Subcutaneous abdominal adipose tissue (tissue), 5 donors: ENCODE data around the gene ACOXL.

Source experiments
- H3K27ac ChIP-seq: one replicate; pipeline ENCODE4 v1.7.0; 2013; ENCODE audit warnings: low read depth, mild to moderate bottlenecking, inconsistent platforms, low read length, moderate library complexity
- H3K27me3 ChIP-seq, 5 donors: one replicate each; pipeline ENCODE4 v1.7.0; 2013; ENCODE audit warnings: low read length in 5 of 5, inconsistent platforms in 1 of 5; ENCODE audit not compliant: control insufficient read depth in 5 of 5, insufficient read depth in 4 of 5
- H3K36me3 ChIP-seq, 5 donors: one replicate each; pipeline ENCODE4 v1.7.0; 2013; ENCODE audit warnings: low read length in 5 of 5; ENCODE audit not compliant: control insufficient read depth in 5 of 5, insufficient read depth in 5 of 5
- H3K4me1 ChIP-seq, 5 donors: one replicate each; pipeline ENCODE4 v1.7.0; 2013; ENCODE audit warnings: low read length in 5 of 5, mild to moderate bottlenecking in 3 of 5, moderate library complexity in 1 of 5; ENCODE audit not compliant: control insufficient read depth in 5 of 5, insufficient read depth in 5 of 5
- H3K4me3 ChIP-seq, 5 donors: one replicate each; pipeline ENCODE4 v1.7.0; 2013; ENCODE audit warnings: low read length in 5 of 5, low read depth in 1 of 5
- H3K9ac ChIP-seq, 5 donors: one replicate each; pipeline ENCODE4 v1.7.0; 2013; ENCODE audit warnings: low read length in 5 of 5, mild to moderate bottlenecking in 4 of 5, moderate library complexity in 3 of 5
- H3K9me3 ChIP-seq, 5 donors: one replicate each; pipeline ENCODE4 v1.7.0; 2013; ENCODE audit warnings: low read length in 5 of 5; ENCODE audit not compliant: control insufficient read depth in 5 of 5
- donor health status: healthy.
- donor health status: healthy.
- donor health status: healthy.
- donor health status: healthy.
- donor health status: healthy.

ACOXL gene

DNA sequence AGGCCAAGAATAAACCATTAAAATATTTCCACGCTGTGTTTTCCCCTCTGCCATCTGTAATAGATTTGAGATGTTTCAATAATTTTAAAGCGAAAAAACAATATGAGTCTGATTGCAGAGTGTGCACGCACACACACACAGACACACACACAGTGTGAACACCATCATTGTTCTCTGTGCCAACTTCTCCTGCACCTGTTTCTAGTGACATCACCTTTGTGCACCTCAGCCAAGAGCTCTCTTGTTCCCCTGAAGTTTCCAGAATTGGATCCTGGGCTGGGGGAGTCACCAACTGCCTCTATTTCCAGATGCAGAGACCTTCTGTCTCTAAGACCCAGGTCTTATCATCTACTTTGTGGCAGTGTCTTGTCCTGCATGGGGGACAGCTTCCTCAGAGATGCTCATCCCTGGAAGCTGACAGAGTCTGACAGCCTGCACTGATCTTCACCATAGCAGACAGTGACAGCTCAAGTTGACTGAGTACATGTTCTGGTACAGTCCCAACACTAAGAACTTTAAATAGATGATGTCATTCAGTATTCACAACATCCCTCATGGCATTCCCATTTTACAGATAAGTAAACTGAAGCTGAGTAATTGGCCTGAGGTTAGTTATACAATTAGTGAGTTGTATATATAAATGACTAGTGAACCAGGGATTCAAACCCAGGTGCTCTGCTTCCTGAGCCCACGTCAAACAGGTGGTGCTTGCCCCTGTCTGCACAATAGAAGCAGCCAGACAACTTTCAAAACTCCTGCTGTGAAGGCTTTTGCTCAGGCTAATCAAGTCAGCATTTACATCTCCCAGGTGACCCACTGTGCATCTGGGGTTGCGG lies 39.4 kb downstream of the ACOXL start:
- H3K4me3 ChIP-seq, result no peak overlapping the region
- H3K36me3 ChIP-seq, result no peaks in the 10 kb centered on the region
- H3K9ac ChIP-seq, result no peak overlapping the region
- H3K9me3 ChIP-seq, result no peaks in the 10 kb centered on the region
- H3K27ac ChIP-seq, result no peak overlapping the region
- peaks cover 0 to 6% (median 4%) of the 10 kb centered on the region in 5 donors for H3K27me3 ChIP-seq
- peaks cover 5 to 38% (median 33%) of the 10 kb centered on the region in 5 donors for H3K4me1 ChIP-seq

DNA sequence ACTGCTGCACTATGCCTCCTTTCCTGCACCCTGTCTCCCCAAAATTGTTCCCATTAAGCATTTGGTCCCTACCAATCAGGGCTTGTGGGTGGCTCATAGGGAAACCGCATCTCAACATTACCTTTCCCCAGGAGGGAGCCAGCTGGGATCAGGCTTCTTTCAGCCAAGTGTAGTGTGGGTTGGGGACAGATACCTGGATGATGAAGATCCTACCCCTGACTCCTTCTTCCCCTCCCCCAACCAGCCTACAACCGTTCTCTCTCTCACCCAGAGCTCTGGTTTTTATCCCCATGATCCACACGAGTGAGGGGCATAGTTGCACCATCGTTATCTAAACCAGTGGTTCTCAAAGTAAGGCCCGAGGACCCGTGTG lies 40.0 kb downstream of the ACOXL start:
- H3K27me3 ChIP-seq, result peaks cover 0 to 5% (median 2%) of the 10 kb centered on the region in 5 donors
- H3K4me1 ChIP-seq, result peaks cover 5 to 44% (median 33%) of the 10 kb centered on the region in 5 donors
- no peak overlapping the region for H3K9ac ChIP-seq
- no peak overlapping the region for H3K4me3 ChIP-seq
- H3K36me3 ChIP-seq, result no peaks in the 10 kb centered on the region
- H3K9me3 ChIP-seq, result no peaks in the 10 kb centered on the region
- no peak overlapping the region for H3K27ac ChIP-seq

DNA sequence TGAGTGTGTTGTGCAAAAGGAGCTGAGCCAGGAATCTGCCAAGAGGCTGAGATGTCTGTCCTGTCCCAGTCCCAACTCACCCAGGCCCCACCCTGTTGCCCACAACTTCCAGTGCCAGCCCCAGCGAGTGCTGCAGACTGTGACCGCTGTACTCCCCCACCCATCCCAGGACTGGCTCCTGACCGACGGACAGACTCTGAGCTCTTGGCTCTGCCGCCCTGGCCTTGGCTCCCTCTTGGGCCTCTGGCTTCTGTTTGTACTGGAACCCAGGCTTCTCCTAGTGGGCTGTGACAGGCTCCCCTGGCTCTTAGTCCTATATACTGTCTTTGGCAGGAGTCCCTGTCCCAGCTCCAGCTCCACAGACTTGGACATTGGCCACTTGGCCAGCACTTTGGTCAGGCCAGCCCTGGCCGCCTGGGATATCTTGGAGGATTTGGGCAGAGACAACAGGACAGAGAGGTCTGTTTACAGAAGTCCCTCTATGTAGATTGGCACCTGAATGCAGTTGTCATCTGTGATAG lies 41.1 kb downstream of the ACOXL start:
- peaks cover 0 to 5% (median 0%) of the 10 kb centered on the region in 5 donors for H3K27me3 ChIP-seq
- no peak overlapping the region for H3K27ac ChIP-seq
- no peaks in the 10 kb centered on the region for H3K9me3 ChIP-seq
- H3K4me3 ChIP-seq, result no peak overlapping the region
- H3K4me1 ChIP-seq, result peaks cover 5 to 51% (median 35%) of the 10 kb centered on the region in 5 donors
- H3K9ac ChIP-seq, result no peak overlapping the region
- H3K36me3 ChIP-seq, result no peaks in the 10 kb centered on the region

DNA sequence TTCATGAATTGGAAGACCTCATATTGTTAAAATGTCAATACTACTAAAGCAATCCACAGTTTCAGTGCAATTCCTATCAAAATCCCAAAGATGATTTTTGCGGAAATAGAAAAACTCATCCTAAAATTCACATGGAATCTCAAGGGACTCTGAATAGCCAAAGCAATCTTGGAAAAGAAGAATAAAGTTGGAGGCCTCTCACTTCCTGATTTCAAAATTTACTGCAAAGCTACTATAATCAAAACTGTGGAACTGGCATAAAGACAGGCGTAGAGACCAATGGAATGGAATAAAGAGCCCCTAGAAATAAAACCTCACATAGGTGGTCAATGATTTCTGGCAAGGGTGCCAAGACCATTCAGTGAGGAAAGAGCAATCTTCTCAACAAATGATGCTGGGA lies 42.3 kb downstream of the ACOXL start:
- Histone ChIP-seq H3K27me3 (peaks cover 0 to 5% (median 0%) of the 10 kb centered on the region in 5 donors), H3K27ac (no peak overlapping the region), H3K4me3 (no peak overlapping the region)

DNA sequence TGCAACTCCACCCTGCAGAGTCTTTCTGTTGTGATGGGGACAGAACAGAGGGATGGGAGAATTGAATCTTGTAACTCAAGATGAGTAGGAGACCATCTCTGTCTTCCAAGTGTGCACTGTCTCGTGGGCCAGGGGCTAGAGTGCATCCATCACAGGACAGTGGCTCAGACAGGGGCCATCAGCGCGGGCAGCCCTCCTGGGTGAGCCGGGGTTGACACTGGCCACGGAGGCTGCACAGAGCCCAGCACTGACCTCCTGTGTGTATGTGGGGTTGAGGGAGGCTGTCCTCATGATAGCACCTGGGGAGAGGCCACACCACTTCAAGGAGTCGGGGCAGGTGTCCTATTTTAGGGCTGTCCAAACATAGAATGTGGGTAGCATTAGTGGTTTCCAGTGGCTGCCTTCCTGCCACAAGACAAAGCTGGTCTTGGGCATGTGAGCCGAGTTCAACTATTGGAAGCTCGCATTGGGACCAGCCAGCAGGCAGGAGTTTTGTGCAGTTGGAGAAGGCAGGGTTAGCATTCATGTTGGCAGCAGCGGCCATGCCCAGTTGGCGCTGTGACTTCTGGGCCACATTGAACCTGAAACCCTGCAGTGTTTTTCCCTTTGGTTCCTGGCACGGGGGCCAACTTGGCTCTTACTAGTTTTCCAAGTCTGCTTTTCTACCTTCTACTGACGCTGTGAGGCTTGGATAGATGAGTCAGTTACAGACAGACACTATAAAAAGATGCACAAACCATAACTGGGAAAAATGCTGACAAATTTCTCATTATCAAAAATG lies 45.3 kb downstream of the ACOXL start:
- Histone ChIP-seq H3K9me3 (no peaks in the 10 kb centered on the region), H3K27ac (no peak overlapping the region), H3K4me1 (peaks cover 0 to 35% (median 21%) of the 10 kb centered on the region in 5 donors), H3K27me3 (no peaks in the 10 kb centered on the region), H3K9ac (no peak overlapping the region), H3K4me3 (no peak overlapping the region), H3K36me3 (no peaks in the 10 kb centered on the region)

More for the DNA sequence above, 42.3 kb downstream of the ACOXL start:
- Histone ChIP-seq H3K4me1 (peaks cover 5 to 51% (median 35%) of the 10 kb centered on the region in 5 donors), H3K36me3 (no peaks in the 10 kb centered on the region), H3K9ac (no peak overlapping the region), H3K9me3 (no peaks in the 10 kb centered on the region)

DNA sequence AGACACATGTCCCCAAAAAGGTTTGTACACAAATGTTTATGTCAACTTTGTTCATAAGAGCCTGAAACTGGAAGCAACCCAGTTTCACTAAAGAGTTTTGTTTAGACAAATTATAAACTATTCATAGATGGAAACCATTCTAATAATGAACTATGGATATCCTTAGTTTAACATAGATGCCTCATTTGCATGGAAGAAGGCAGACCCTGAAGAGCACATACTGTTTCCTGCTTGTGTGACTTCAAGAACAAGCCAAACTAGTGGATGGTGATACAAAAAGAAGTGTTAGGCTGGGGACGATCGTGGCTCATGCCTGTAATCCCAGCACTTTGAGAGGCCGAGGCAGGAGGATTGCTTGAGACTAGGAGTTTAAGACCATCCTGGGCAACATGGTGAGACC lies 48.1 kb downstream of the ACOXL start:
- Histone ChIP-seq H3K27ac (no peak overlapping the region), H3K4me3 (no peak overlapping the region), H3K27me3 (peaks cover 0 to 2% (median 0%) of the 10 kb centered on the region in 5 donors), H3K36me3 (no peaks in the 10 kb centered on the region), H3K9me3 (no peaks in the 10 kb centered on the region), H3K4me1 (peaks cover 0 to 14% (median 8%) of the 10 kb centered on the region in 5 donors), H3K9ac (no peak overlapping the region)

DNA sequence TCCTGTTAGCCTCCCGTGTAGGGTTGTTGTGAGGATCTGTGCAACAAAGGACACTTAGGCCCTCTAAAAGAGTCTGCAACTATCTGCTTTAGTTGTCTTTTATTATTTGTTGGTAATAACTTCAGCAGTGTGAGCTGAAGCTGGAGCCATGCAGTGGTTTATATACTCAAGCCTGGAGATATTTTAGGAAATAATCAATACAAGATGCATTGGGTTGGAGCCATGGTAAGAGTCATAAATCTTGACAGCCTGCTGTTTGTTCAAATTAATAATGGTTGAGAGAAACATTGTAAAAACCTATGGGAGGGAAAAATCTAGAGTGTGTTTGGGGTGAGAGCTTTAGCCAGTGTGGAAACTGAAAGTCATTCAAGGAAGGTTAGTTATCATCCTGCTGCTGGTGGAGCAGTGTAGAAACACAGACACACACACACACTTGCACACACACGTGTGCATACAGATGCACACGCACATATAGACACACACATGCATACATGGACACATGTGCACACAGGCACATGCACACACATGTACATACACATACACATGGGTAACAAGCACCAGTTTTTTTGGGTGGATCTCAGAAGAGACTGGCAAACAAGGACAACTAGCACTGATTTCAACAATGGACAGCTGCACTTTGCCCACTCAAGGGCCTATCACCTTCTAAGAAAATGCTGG lies 51.0 kb downstream of the ACOXL start:
- Histone ChIP-seq H3K27ac (no peak overlapping the region), H3K9ac (no peak overlapping the region), H3K9me3 (no peaks in the 10 kb centered on the region), H3K36me3 (no peaks in the 10 kb centered on the region), H3K4me3 (no peak overlapping the region), H3K4me1 (no peaks in the 10 kb centered on the region), H3K27me3 (peaks cover 0 to 11% (median 0%) of the 10 kb centered on the region in 5 donors)

DNA sequence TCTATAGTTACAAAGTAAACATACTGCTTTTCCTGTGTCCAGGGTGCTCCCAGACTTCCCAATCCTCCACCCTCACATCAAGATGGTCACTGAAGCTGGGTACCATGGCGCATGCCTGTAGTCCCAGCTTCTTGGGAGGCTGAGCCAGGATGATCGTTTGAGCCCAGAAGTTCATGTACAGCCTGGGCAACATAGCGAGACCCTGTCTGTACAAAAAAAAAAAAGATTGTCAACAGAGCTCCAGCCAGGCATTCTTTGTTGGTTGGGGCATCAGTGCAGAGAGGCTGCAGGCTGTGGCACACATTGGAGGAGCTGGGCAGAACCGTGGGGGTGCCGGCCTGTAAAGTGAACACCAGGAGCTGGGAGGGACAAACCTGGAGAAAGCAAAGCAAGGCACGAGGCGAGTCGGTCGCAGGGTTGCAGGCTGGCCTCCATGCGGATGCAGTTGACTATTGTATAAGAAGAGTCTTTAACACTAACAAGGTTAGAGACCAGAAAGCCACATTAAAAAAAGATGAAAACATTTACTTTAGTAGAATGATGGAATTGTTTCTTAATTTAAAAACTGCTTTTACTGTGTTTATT lies 51.8 kb downstream of the ACOXL start:
- Histone ChIP-seq H3K27me3 (peaks cover 0 to 11% (median 0%) of the 10 kb centered on the region in 5 donors), H3K9me3 (no peaks in the 10 kb centered on the region), H3K4me3 (no peak overlapping the region), H3K9ac (no peak overlapping the region), H3K36me3 (no peaks in the 10 kb centered on the region), H3K27ac (no peak overlapping the region), H3K4me1 (no peaks in the 10 kb centered on the region)

DNA sequence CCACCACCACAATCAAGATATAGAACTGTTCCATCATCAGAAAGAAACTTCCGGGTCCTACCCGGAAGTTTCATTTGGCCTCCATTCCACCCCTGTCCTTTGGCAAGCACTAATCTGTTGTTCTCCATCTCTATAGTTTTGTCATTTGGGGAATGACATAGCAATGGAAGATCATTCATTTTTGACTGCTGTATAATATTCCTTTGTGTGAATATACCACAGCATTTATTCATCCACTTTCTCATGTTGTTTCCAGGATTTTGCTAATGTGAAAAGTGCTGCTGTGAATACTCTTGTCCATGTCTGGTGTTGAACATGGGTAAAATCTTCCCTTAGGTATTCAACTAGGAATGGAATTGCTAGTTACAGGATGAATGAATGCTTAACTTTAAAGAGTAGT lies 53.1 kb downstream of the ACOXL start:
- H3K9ac ChIP-seq, result no peak overlapping the region

More for the DNA sequence above, 53.1 kb downstream of the ACOXL start:
- Histone ChIP-seq H3K4me3 (no peak overlapping the region), H3K27ac (no peak overlapping the region), H3K36me3 (no peaks in the 10 kb centered on the region), H3K27me3 (peaks cover 0 to 13% (median 0%) of the 10 kb centered on the region in 5 donors), H3K9me3 (no peaks in the 10 kb centered on the region), H3K4me1 (no peaks in the 10 kb centered on the region)
